ENCODE results near the gene BDNF.

Gene BDNF

GRCh38 chr11:27627979-27628378, 72.3 kb downstream of the BDNF start:
- Mint-ChIP-seq H3K27ac (no peak overlapping the region), H3K4me3 (no peak overlapping the region), H3K4me1 (no peaks in the 10 kb centered on the region), H3K9me3 (peaks cover 17 to 28% of the 10 kb centered on the region in 2 donors), H3K27me3 (no peaks in the 10 kb centered on the region)
- no peak for ATAC-seq
- DNase-seq: no peak

GRCh38 chr11:27626938-27627586, 73.2 kb downstream of the BDNF start:
- ATAC-seq: no peak

GRCh38 chr11:27626269-27626937, 73.9 kb downstream of the BDNF start:
- no peak for DNase-seq
- no peak overlapping the region for H3K4me3 Mint-ChIP-seq
- no peak overlapping the region for H3K27ac Mint-ChIP-seq
- H3K27me3 Mint-ChIP-seq: no peaks in the 10 kb centered on the region
- no peak for ATAC-seq
- no peaks in the 10 kb centered on the region for H3K4me1 Mint-ChIP-seq
- peaks cover 10 to 15% of the 10 kb centered on the region in 2 donors for H3K9me3 Mint-ChIP-seq

More at GRCh38 chr11:27626938-27627586, 73.2 kb downstream of the BDNF start:
- Mint-ChIP-seq H3K27me3 (no peaks in the 10 kb centered on the region), H3K9me3 (peaks cover 13 to 19% of the 10 kb centered on the region in 2 donors), H3K4me3 (no peak overlapping the region), H3K4me1 (no peaks in the 10 kb centered on the region), H3K27ac (no peak overlapping the region)
- DNase-seq: no peak

GRCh38 chr11:27625347-27625912, 74.8 kb downstream of the BDNF start:
- H3K4me1 Mint-ChIP-seq: no peaks in the 10 kb centered on the region
- ATAC-seq: no peak
- DNase-seq: no peak
- peaks cover 4 to 8% of the 10 kb centered on the region in 2 donors for H3K9me3 Mint-ChIP-seq
- H3K27me3 Mint-ChIP-seq: no peaks in the 10 kb centered on the region
- no peak overlapping the region for H3K27ac Mint-ChIP-seq
- no peak overlapping the region for H3K4me3 Mint-ChIP-seq

- Mint-ChIP-seq H3K4me1 (no peaks in the 10 kb centered on the region), H3K9me3 (peaks cover 4 to 7% of the 10 kb centered on the region in 2 donors), H3K27ac (no peak overlapping the region), H3K4me3 (no peak overlapping the region), H3K27me3 (no peaks in the 10 kb centered on the region)
- ATAC-seq (no peak), DNase-seq (no peak)
Measured at GRCh38 chr11:27623945-27624523, 76.2 kb downstream of the BDNF start.

GRCh38 chr11:27622541-27623300, 77.5 kb downstream of the BDNF start:
- H3K4me1 Mint-ChIP-seq: no peaks in the 10 kb centered on the region
- peaks cover 4 to 7% of the 10 kb centered on the region in 2 donors for H3K9me3 Mint-ChIP-seq
- no peak for DNase-seq
- H3K27me3 Mint-ChIP-seq: no peaks in the 10 kb centered on the region
- no peak overlapping the region for H3K27ac Mint-ChIP-seq
- no peak overlapping the region for H3K4me3 Mint-ChIP-seq
- ATAC-seq: no peak

- ATAC-seq: no peak
- no peak overlapping the region for H3K27ac Mint-ChIP-seq
- H3K27me3 Mint-ChIP-seq: no peaks in the 10 kb centered on the region
- peaks cover 4 to 10% of the 10 kb centered on the region in 2 donors for H3K9me3 Mint-ChIP-seq
- no peak for DNase-seq
- H3K4me1 Mint-ChIP-seq: no peaks in the 10 kb centered on the region
- no peak overlapping the region for H3K4me3 Mint-ChIP-seq
Measured at GRCh38 chr11:27621405-27622161, 78.7 kb downstream of the BDNF start.

GRCh38 chr11:27619763-27620335, 80.4 kb downstream of the BDNF start:
- no peaks in the 10 kb centered on the region for H3K27me3 Mint-ChIP-seq
- peak overlapping the region in 1 of 2 donors; percentile 65 for H3K27ac Mint-ChIP-seq
- H3K4me1 Mint-ChIP-seq: no peaks in the 10 kb centered on the region
- no peak overlapping the region for H3K4me3 Mint-ChIP-seq
- DNase-seq (no peak), ATAC-seq (no peak)
- peaks cover 4 to 14% of the 10 kb centered on the region in 2 donors for H3K9me3 Mint-ChIP-seq

GRCh38 chr11:27619039-27619574, 81.1 kb downstream of the BDNF start:
- H3K27me3 Mint-ChIP-seq: no peaks in the 10 kb centered on the region
- no peaks in the 10 kb centered on the region for H3K4me1 Mint-ChIP-seq
- H3K4me3 Mint-ChIP-seq: no peak overlapping the region
- no peak for ATAC-seq
- H3K9me3 Mint-ChIP-seq: peaks cover 3 to 12% of the 10 kb centered on the region in 2 donors
- no peak overlapping the region for H3K27ac Mint-ChIP-seq
- no peak for DNase-seq

GRCh38 chr11:27618281-27618915, 81.9 kb downstream of the BDNF start:
- no peak overlapping the region for H3K4me3 Mint-ChIP-seq
- ATAC-seq (no peak), DNase-seq (no peak)
- no peak overlapping the region for H3K27ac Mint-ChIP-seq
- peaks cover 0 to 7% of the 10 kb centered on the region in 2 donors for H3K9me3 Mint-ChIP-seq
- no peaks in the 10 kb centered on the region for H3K4me1 Mint-ChIP-seq
- no peaks in the 10 kb centered on the region for H3K27me3 Mint-ChIP-seq

GRCh38 chr11:27616711-27617110, 83.5 kb downstream of the BDNF start:
- DNase-seq (no peak), ATAC-seq (no peak)
- Mint-ChIP-seq H3K27ac (no peak overlapping the region), H3K4me3 (no peak overlapping the region), H3K9me3 (peaks cover 0 to 7% of the 10 kb centered on the region in 2 donors), H3K27me3 (no peaks in the 10 kb centered on the region), H3K4me1 (no peaks in the 10 kb centered on the region)

GRCh38 chr11:27615833-27616232, 84.4 kb downstream of the BDNF start:
- H3K27ac Mint-ChIP-seq: no peak overlapping the region
- no peak overlapping the region for H3K4me3 Mint-ChIP-seq
- H3K9me3 Mint-ChIP-seq: peaks cover 0 to 7% of the 10 kb centered on the region in 2 donors
- H3K27me3 Mint-ChIP-seq: no peaks in the 10 kb centered on the region
- ATAC-seq: no peak
- DNase-seq: no peak
- no peaks in the 10 kb centered on the region for H3K4me1 Mint-ChIP-seq

- ATAC-seq: no peak
- Mint-ChIP-seq H3K27me3 (no peaks in the 10 kb centered on the region), H3K4me3 (no peak overlapping the region), H3K4me1 (no peaks in the 10 kb centered on the region), H3K27ac (no peak overlapping the region), H3K9me3 (peaks cover 0 to 7% of the 10 kb centered on the region in 2 donors)
- no peak for DNase-seq
Measured at GRCh38 chr11:27614092-27614491, 86.2 kb downstream of the BDNF start.
